Dermis microvascular lymphatic vessel endothelial cell (primary cell): ENCODE measurements around the gene WFDC1. TPM values are rescaled to one million over a fixed set of nuclear protein-coding genes. Genes with fewer than 3 reads are reported as not detected.
"Not testable (repeated sequence)": the region's sequence is repeated elsewhere in the genome, so short reads cannot be mapped to it uniquely, and the experiment has no call there.

Experiments
- DNase-seq, 2 donors: peaks; one replicate each; pipeline versions ENCODE4 v3.0.0 to v3.0.0-alpha.2; 2010; ENCODE audit warnings: low read depth in 2 of 2
- total RNA-seq: library from RNA; depleted of rRNA; stranded (reverse); fragments of >200 nt; gene quantifications from 2 replicates; pipeline ENCODE4 v1.2.1, GENCODE V29; 2014

WFDC1 gene
- total RNA-seq, 1 donor from 2014 or later: not detected

GRCh38 chr16:84327926-84328505 lies 33.3 kb downstream of the WFDC1 start:
- DNase-seq: no peak

GRCh38 chr16:84329016-84329415 lies 34.3 kb downstream of the WFDC1 start:
- no peak for DNase-seq

GRCh38 chr16:84329843-84330684 lies 35.4 kb downstream of the WFDC1 start:
- no peak for DNase-seq

- no peak for DNase-seq
Observed at GRCh38 chr16:84330685-84331050, 36.0 kb downstream of the WFDC1 start.

- no peak for DNase-seq
Observed at GRCh38 chr16:84331998-84332780, 37.5 kb downstream of the WFDC1 start.

- DNase-seq: no peak
Observed at GRCh38 chr16:84332975-84333684, 38.5 kb downstream of the WFDC1 start.

GRCh38 chr16:84334058-84334457 lies 39.4 kb downstream of the WFDC1 start:
- no peak for DNase-seq

GRCh38 chr16:84334482-84334881 lies 39.8 kb downstream of the WFDC1 start:
- DNase-seq: no peak

GRCh38 chr16:84337236-84337635 lies 42.6 kb downstream of the WFDC1 start:
- not testable (repeated sequence) for DNase-seq

GRCh38 chr16:84339311-84339710 lies 44.6 kb downstream of the WFDC1 start:
- DNase-seq: no peak

GRCh38 chr16:84339766-84340165 lies 45.1 kb downstream of the WFDC1 start:
- DNase-seq: no peak

- DNase-seq: no peak
Observed at GRCh38 chr16:84340325-84341040, 45.8 kb downstream of the WFDC1 start.

- DNase-seq: no peak
Observed at GRCh38 chr16:84341528-84342295, 47.0 kb downstream of the WFDC1 start.

- DNase-seq: not testable (repeated sequence)
Observed at GRCh38 chr16:84343800-84344199, 49.1 kb downstream of the WFDC1 start.

- no peak for DNase-seq
Observed at GRCh38 chr16:84344781-84345180, 50.1 kb downstream of the WFDC1 start.

GRCh38 chr16:84347161-84347560 lies 52.5 kb downstream of the WFDC1 start:
- no peak for DNase-seq

GRCh38 chr16:84348386-84348888 lies 53.8 kb downstream of the WFDC1 start:
- DNase-seq: no peak

GRCh38 chr16:84349862-84350684 lies 55.4 kb downstream of the WFDC1 start:
- no peak for DNase-seq
